GM23248 (cell line): Measurements from ENCODE around the gene PLXDC1.

Experiments used
- EZH2 ChIP-seq: fragments of 200-600 bp; sonication (generic); IDR thresholded peaks from 2 replicates; pipeline ENCODE4 v1.6.1; 2018; ENCODE audit warnings: antibody characterized with exemption, mild to moderate bottlenecking; ENCODE audit not compliant: insufficient read depth, poor library complexity, severe bottlenecking
- EZH2phosphoT487 ChIP-seq: fragments of 200-600 bp; sonication (generic); IDR thresholded peaks from 2 replicates; pipeline ENCODE4 v1.6.1; 2018; ENCODE audit warnings: antibody characterized with exemption, moderate library complexity, mild to moderate bottlenecking, low read depth; ENCODE audit not compliant: insufficient read depth

DNA sequence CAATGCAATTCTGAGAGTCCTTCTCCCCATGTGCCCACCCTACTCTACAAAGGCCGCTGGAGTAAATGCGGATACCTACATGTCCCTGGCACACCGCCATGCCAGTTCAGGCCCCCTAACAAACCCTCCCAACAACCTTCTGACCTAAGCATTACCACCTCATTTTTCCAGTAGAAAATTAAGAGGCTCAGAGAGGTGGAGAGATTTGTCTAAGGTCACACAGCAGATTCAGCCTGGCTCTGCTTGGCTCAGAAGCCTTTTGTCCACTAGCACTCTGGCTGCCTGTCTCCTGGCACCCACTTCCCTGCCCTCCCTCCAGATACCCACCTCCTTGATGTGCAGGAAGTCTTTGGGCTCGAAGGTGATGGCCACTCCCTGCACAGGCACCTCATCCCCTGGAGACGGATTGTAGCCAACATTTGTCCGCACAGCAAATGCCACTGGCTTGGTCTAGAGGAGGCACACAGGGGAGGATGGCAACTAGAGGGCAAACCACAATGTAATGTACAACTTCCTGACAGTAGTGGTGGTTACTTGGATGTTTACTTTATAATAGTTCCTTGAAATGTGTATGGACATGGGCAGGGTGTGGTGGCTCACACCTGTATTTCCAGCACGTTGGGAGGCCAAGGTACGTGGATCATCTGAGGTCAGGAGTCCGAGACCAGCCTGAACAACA lies 35.9 kb upstream of the PLXDC1 start:
- TF ChIP-seq EZH2 (no peak), EZH2phosphoT487 (no peak)
